ENCODE data around the gene AHNAK.

Gene AHNAK

GRCh38 chr11:62433141-62433903 lies 113.3 kb downstream of the AHNAK start:
- no peak for DNase-seq (ENCODE audit: low read depth)

DNA sequence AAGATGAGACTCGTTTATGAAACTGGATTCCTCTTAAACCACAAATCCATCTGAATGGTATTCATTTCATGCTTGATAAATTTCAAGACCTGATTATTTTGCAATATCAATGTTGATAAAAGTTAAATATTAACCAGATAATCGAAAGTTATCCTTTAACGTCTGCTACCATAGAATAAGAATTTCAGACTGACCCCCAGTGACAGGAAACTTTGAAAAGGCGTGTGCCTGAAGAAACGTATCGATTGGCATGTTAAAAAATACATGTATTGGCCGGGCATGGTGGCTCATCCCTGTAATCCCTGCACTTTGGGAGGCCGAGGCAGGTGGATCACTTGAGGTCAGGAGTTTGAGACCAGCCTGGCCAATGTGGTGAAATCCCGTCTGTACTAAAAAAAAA lies 113.9 kb downstream of the AHNAK start:
- DNase-seq (ENCODE audit: low read depth): no peak

GRCh38 chr11:62431171-62431901 lies 115.3 kb downstream of the AHNAK start:
- DNase-seq (ENCODE audit: low read depth): no peak

DNA sequence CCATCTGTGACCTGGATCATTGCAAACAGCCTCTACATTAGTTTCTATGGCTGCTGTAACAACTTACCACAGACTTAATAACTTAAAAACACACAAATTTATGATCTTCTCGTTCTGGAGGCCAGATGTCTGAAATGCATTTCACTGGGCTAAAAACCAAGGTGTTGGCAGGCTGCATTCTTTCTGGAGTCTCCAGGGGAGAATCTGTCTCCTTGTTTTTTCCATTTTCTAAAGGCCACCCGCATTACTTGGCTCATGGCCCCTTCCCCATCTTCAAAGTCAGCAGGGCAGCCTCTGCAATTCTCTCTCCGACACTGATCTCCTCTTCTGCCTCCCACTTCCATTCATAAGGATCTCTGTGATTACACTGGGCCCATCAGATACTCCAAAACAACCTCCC lies 116.2 kb downstream of the AHNAK start:
- DNase-seq (ENCODE audit: low read depth): no peak

GRCh38 chr11:62428871-62429560 lies 117.6 kb downstream of the AHNAK start:
- no peak for DNase-seq (ENCODE audit: low read depth)

GRCh38 chr11:62427630-62428233 lies 118.9 kb downstream of the AHNAK start:
- no peak for DNase-seq (ENCODE audit: low read depth)

- no peak for DNase-seq (ENCODE audit: low read depth)
Observed at GRCh38 chr11:62423012-62423411, 123.6 kb downstream of the AHNAK start.

DNA sequence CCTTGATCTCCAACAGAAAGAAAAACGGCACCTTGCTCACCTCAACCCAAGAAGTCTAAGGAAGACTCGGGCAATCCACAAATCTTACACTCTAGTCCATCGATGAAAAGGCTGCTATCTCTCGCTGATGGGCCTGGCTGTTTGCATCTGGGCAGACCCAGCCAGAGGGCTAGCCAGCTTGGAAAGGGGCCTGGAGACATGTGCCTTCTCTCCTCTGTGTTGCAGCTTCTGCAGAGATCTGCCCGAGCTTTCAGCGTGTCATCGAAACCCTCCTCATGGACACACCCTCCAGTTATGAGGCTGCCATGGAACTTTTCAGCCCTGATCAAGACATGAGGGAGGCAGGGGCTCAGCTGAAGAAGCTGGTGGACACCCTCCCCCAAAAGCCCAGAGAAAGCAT lies 124.6 kb downstream of the AHNAK start:
- DNase-seq (ENCODE audit: low read depth): no peak

GRCh38 chr11:62420882-62421281 lies 125.7 kb downstream of the AHNAK start:
- no peak for DNase-seq (ENCODE audit: low read depth)

DNA sequence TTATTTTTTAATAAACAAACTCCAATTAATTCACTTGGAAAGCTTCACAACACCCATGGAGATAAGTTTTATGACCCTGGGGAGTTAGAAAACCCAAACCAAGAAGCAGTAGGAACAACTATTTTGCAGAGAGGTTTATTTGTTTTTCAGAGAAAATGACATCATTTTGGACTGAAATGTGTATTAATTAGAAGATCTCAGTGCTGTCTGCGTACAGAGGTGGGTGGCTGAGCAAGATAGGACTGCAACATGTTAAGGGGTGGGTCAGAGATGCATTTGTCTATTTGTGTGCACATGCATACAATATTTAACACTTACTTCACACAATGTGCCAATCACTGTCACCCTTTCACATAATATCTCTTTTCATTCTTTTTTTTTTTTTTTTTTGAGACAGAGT lies 126.7 kb downstream of the AHNAK start:
- no peak for DNase-seq (ENCODE audit: low read depth)

GRCh38 chr11:62419314-62419929 lies 127.2 kb downstream of the AHNAK start:
- DNase-seq (ENCODE audit: low read depth): no peak

DNA sequence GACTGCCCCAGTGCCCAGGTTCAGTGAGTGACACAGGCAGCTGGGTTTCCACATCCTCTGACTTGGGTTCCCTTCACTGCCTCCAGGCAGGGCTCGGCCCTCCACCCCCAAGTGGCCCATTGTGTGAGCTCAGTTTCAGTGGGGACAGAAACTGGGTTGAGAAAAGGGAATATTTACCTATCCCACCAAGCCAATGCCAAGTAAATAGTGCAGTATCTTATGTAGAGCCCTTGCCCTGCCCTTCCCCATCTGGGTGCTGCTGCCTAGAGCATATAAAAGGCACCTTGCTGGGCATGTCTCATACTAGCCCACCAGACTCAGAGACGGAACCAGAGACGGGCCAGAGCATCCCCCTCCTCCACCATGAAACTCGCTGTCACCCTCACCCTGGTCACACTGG lies 127.9 kb downstream of the AHNAK start, which contains the start of gene SCGB1A1:
Gene SCGB1A1 (plus strand): TSS at position 301 of the 400 bp plus-strand sequence. CDS start 63 bp downstream, at position 364.
- no peak for DNase-seq (ENCODE audit: low read depth)

DNA sequence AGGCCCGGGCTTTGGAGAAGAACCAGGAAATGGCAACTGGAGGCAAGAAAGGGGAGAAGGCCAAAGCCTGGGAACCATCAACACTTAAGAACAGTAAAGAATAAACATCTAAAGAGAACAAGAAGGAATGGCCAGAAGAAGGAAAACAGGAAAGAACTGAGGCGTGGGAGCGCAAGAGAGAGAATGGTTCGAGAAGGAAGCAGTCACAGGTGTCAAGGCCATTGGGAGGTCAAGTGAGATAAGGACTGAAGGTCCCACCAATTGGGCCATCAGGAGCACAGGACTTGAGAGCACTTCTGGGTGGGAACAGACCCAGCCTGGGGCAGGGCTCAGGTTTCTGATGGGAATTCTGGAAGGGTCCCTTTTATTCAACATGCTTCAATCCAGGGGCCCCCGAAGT lies 128.5 kb downstream of the AHNAK start:
- DNase-seq (ENCODE audit: low read depth): no peak

DNA sequence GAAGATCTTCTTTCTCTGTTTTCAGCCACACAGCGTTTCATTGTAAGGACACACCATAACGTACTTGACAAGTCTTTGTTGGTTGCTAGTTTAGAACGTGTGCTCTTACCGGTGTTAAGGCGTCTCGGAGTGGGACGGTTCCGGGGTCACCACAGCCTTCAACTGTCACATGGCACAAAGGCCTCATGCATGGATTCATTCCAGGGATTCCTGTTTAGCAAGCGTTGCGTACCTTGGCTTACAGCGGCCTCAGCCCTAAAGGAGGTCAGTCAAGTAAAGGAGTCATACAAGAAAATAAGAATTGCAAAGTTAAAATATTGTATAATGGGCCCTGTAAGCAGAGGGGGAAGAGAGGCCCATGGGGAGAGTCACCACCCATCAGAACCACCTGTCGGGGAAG lies 130.0 kb downstream of the AHNAK start:
- DNase-seq (ENCODE audit: low read depth): no peak

DNA sequence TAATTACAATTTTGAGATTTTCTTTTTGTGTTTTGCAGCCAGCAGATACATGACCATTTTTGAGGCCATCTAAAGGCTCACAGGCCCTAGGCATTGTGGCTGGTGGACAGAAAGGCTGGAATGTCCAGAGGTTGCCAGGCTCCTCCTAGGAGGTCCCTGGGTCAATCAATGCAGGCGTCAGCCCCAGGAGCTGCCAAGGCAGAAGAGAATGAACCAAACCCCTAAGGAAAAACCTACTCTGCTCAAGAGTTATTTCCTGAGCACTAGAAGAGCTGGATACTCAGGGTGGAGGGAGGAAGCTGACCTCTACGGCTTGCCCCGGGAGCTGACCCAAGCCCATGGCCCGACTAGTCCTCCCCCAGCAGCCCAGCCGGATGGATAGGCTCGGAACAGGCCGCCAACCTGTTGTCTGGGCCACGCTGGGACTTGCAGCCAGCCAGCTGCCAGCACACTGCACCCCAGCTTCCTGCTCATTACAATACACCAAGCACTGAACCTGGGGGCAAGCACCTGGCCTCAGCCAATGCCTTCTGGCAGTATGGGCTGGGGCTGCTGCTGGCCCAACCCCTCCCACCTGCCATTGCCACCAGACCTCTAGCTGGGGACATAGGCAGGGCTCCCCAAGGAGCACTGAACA lies 133.4 kb downstream of the AHNAK start:
- no peak for DNase-seq (ENCODE audit: low read depth)

- DNase-seq (ENCODE audit: low read depth): no peak
Observed at GRCh38 chr11:62411524-62411923, 135.1 kb downstream of the AHNAK start.

DNA sequence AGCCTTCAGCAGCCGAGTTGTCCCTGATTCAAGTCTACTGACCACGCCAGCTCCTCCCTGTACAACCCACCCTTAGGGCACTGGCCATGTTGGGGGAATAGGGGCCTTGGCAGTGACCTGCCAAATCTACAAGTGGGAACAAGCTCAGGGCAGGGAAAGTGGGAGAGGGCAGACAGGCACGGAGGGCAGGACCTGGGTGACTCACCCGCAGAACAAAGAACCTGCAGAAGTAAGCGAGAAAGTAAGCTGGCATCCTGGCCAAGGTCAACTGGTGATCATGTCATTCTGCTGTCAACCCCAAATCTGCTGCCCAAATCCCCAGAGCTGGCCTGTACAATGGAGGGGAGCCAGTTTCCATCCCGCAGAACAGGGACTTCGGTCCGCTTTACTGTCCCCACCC lies 135.6 kb downstream of the AHNAK start:
- no peak for DNase-seq (ENCODE audit: low read depth)

GRCh38 chr11:62409831-62410230 lies 136.8 kb downstream of the AHNAK start:
- no peak for DNase-seq (ENCODE audit: low read depth)

DNA sequence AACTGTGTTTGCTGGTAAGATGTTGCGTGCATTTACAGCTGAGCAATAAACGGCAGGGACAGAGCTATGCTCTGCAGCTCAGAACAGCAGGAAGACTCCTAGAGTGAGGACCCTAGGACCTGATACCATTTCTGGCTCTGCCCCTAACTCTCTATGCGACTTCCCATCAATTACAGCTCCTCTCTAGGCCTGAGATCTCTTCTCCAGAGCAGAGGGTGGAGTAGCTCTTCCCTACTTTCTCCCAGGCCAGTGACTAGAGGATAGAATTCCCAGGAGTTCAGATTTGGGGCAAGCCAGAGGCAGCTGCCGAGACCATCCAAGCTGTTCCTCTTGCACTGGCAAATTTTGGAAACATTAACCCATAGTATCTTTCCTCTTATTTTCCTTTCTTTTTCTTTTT lies 140.6 kb downstream of the AHNAK start:
- DNase-seq (ENCODE audit: low read depth): no peak

- no peak for DNase-seq (ENCODE audit: low read depth)
Observed at GRCh38 chr11:62404901-62405300, 141.7 kb downstream of the AHNAK start.

GRCh38 chr11:62404435-62404834 lies 142.2 kb downstream of the AHNAK start:
- no peak for DNase-seq (ENCODE audit: low read depth)
